GM21423 (cell line): ENCODE data around the gene NEURL3.

Source experiments
- ATAC-seq: cut with Tn5 transposase; IDR thresholded peaks from one replicate; pipeline ENCODE4 v1.9.1; 2021; ENCODE audit warnings: mild to moderate bottlenecking, moderate library complexity; ENCODE audit not compliant: unreplicated experiment

NEURL3 gene

GRCh38 chr2:96540136-96540535, 35.0 kb upstream of the NEURL3 start:
- no peak for ATAC-seq

GRCh38 chr2:96539215-96539920, 34.2 kb upstream of the NEURL3 start:
- ATAC-seq = no peak

DNA sequence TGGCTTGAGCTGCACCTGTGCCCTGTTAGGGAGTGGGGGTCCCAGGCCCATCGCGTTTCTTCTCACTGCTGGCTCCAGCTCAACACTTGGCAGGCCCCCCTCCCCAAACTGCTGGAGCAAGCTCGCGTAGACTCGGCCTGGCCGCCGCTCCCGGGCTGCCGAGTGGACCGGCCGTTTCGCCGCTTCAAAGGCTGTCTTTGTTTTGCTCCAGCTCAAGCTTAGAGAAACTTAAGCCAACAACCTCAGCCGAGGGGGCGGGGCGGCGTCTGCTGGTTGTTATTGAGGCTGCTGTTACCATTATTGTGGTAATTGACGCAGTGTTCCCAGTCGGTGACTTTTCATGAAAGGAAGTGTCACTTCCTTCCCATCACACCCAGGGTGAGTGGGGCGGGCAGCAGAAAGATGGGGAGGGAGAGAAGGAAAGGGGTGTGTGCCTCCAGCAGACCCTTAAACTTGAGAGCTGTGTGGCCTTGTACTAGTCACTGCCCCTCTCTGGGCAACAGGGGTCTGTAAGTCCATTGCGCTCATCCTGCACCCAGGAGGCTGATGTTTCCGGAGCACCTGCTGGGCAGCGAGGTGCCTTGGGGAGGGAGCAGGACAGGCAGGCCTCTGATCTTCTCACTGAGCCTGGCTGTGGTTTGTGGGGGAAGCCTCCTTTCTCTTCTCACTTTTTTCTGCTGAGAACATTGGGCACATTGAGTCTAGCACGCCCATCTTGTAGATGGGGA, 33.5 kb upstream of the NEURL3 start:
- ATAC-seq = no peak

DNA sequence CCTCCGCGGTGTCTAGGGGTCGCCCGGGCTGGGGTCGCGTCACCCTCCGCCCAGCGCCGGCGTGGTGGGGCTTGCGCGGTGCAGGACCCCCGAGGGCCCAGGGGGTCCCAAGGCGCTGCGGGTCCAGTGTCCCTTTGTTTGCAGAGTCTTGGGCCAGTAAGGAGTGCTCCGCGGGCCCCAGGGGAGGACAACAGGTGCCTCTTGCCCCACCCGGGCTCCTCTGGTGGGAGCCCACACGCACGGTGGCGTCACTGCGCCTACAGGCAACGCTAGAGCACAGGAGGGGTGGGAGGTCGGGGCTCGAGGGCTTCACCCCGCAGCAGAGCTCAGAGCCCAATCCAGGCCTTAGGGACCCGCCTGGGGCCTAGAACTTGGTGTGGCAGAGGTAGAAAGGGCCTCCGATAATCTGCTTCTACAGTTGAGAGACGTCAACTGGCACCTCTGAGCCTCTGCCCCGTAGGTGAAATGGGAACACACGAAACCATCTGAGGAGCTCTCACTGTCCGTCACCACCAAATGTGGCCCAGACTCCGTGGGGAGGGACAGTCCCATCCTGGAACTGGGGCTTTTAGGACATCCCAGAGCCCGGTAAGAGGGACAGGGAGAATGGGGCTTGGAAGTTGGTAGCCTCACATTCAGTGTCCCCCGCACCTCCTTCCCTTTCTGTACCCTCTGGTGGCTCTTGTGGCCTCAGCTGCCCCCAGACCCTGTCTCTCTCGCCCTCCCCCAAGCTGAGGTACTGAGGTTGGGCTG, 32.8 kb upstream of the NEURL3 start:
- no peak for ATAC-seq

GRCh38 chr2:96537066-96537733, 32.0 kb upstream of the NEURL3 start:
- ATAC-seq = peak; percentile 48

DNA sequence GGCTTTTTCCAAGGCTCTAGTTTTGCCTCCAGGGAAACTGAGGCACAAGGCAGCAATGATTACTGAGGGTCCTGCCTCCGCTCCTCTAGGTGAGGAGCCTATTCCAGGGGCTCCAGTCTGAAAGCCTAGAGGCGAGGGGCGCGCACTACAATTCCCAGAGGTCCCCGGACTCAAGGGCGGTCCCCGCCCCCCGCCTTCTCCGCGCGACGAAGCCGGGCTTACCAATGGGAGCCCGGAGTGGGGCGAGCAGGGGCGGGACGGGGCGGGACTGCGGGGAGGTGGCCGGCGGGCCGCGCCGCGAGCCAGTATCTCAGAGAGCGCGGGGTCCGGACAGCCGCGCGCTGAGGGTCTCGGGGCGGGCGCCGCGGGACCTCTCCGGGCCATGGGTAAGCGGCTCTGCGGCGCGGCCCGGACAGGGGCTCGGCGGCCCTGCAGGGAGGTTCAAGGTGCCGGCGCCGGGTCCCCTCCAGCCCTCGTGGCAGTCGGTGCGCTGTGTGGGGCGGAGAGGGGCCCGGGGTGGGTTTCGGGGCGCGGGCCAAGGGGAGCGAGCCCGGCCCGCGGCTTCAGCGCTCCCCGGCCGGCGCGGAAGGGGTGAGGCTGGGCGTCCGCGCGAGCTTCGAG, 31.4 kb upstream of the NEURL3 start, which contains the start of gene ARID5A:
ARID5A (plus strand) TSS at position 308 of the 621 bp plus-strand sequence; CDS start at position 383, 75 bp downstream.
- peak; percentile 50 for ATAC-seq

DNA sequence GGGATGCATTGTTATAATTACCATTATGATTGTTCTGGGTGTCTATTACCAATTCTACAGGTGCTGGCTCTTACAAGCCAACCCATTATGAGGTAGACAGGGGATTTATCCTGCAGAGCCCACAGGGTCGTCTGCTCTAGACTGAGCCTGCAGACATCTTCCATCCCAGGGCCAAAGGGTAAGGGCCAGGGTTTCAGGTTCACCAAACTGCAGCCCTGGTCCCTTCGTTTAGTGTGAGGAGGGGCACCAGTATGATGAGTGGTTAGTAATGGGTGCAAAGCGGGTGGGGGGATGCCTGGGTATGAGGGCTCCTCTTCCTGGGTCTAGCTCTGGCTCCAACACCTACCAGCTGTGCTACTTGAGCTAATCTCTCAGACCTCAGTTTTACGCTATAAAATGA, 30.2 kb upstream of the NEURL3 start:
- ATAC-seq = no peak

GRCh38 chr2:96534701-96535181, 29.6 kb upstream of the NEURL3 start:
- no peak for ATAC-seq

DNA sequence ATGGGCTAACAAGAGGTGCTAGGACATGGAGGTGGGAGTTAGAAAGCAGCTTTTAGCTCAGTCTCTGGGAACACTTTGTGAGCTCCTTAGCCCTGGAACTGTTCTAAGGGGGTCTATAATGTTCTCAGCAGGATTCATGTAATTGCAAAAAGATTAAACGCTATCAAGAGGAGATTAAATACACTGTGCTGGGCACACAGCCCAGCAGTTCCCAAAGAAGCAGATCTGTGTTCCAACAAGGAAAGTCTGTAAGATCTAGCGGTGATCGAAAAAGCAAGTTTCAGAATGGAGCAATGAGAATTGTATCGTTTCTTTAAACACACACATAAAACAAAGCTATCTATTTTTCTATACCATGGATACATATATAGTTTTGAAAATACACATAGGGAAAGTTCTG, 29.0 kb upstream of the NEURL3 start:
- ATAC-seq = no peak

DNA sequence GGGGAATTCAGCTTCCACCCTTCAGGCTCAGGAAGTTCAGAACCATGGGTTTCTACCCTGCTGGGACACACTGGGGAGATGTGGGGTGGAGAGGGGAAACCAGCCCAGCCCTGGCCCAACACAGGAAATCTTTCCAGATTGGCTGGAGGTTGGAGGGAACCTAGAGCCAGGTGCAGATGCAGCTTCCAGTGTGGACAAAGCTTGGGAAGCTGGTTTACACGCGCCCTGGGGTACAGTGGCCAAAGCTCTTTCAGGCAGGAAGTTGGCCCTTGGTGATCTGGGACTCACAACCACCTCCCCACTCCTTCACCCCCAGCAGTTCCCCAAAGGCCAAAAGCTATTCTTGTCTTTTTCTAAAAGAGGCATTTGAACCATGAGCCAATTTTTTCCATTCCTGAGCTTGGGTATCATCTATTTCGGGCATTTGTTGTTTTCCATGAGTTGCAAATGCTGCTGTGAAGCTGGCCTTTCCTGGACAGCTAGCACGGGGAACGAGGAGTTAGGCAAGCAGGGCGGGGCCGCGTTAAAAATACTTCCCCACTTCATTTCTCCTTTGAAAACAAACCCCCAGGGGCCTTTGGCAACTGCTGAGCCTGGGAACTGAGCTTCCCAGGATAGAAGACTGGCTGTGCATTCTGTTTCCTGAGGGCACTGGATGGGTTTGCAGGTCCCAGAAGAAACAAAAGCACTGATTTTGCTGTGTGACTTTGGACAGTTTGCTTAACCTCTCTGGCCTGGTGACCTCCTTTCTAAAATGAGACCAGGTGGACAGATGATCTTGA, 28.3 kb upstream of the NEURL3 start:
- ATAC-seq = no peak

- ATAC-seq = no peak
Observed at GRCh38 chr2:96532641-96533291, 27.6 kb upstream of the NEURL3 start.

GRCh38 chr2:96531872-96532505, 26.8 kb upstream of the NEURL3 start:
- no peak for ATAC-seq

GRCh38 chr2:96531366-96531765, 26.2 kb upstream of the NEURL3 start:
- no peak for ATAC-seq

GRCh38 chr2:96530474-96531357, 25.6 kb upstream of the NEURL3 start:
- ATAC-seq = no peak

GRCh38 chr2:96530144-96530430, 24.9 kb upstream of the NEURL3 start:
- ATAC-seq = no peak

- no peak for ATAC-seq
Observed at GRCh38 chr2:96529376-96530143, 24.4 kb upstream of the NEURL3 start.

DNA sequence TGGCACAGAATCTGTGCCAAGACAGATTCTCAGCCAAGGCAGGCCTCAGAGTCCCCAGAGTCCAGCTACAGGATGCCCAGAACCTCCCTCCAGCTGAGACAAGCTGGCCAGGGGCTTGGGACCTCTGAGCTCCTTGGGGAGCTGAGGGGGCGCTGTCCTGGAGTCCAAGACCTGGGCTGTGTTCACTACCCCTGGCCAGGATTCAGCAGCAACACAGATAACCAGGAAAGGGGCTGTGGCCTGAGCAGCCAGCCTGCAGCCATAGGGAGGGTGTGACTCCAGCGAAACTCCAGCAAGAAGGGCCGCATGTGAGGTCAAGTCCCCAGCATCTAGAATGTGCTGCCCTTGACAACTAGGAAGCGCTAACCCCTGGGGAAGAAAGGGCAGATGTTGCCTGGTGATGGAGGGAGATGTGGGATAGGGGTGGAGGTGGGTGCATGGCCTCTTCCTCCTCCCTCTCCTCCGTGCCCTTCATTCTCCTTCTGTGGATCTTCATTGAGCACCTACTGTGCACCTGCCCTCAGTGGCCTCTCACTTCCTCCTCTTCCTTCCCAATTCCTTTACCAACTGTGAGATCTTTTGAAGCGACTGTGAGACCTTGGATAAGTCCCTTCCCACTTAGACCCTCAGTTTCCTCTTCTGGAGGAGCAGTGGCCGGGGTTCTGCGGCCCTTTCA, 23.7 kb upstream of the NEURL3 start:
- no peak for ATAC-seq
